Lower lobe of right lung (tissue), 2 donors: ENCODE data around the gene OR4F3. TPM values are rescaled to one million over a fixed set of nuclear protein-coding genes. Genes with fewer than 3 reads are reported as not detected.
"Not testable (repeated sequence)": the region's sequence is repeated elsewhere in the genome, so short reads cannot be mapped to it uniquely, and the experiment has no call there.

Experiments
- ATAC-seq, 2 donors: fragments of 200-7000 bp; cut with Tn5 transposase; one replicate each; pipeline ENCODE4 v1.9.1; 2020 to 2022; ENCODE audit warnings: mild to moderate bottlenecking in 2 of 2, moderate library complexity in 2 of 2
- DNase-seq: peaks from one replicate; pipeline ENCODE4 v3.0.0-alpha.2; 2020
- H3K27ac ChIP-seq: fragments of 200-600 bp; one replicate; pipeline ENCODE4 v1.8.0; 2022
- H3K27me3 ChIP-seq: fragments of 200-600 bp; one replicate; pipeline ENCODE4 v1.8.0; 2022; ENCODE audit warnings: low read depth
- H3K36me3 ChIP-seq: fragments of 200-600 bp; one replicate; pipeline ENCODE4 v1.8.0; 2022; ENCODE audit warnings: mild to moderate bottlenecking
- H3K4me1 ChIP-seq: fragments of 200-600 bp; one replicate; pipeline ENCODE4 v1.8.0; 2022
- H3K4me3 ChIP-seq: fragments of 200-600 bp; one replicate; pipeline ENCODE4 v1.8.0; 2022; ENCODE audit warnings: mild to moderate bottlenecking
- H3K9me3 ChIP-seq: fragments of 200-600 bp; one replicate; pipeline ENCODE4 v1.8.0; 2022
- intact Hi-C: fragments of 100-400 bp; cut with DNase I; formaldehyde crosslinking; loops from one replicate; pipeline ENCODE4 v1.11.0; 2022
- long read RNA-seq: library from polyadenylated mRNA; unstranded; transcript quantifications from one replicate; pipeline ENCODE4 v2.0.0, GENCODE V29; 2021
- total RNA-seq: library from RNA; stranded (reverse); fragmentation: NEBNext Ultra II Directional; extraction: Animal tissue kit (Norgen Biotek cat#: 25700); gene quantifications from one replicate; pipeline ENCODE4 v1.2.1, GENCODE V29; 2021
- donor health status: DM: no; HTN: yes; CAD: no; lungs with severe emphysema.

The OR4F3 gene
- not detected for total RNA-seq
- long read RNA-seq: 0 reads

- H3K9me3 ChIP-seq, H3K4me1 ChIP-seq, H3K4me3 ChIP-seq, H3K27ac ChIP-seq, H3K36me3 ChIP-seq, ATAC-seq, H3K27me3 ChIP-seq, intact Hi-C loops, DNase-seq: not testable (repeated sequence)
These were observed at the start of gene OR4F3 for GRCh38 chr5:181366968-181367367. OR4F3 (plus strand) TSS chr5:181367268.

Other genes with a start within 250 kb of the OR4F3 start
- not detected for gene OR2V1, start 236.1 kb upstream of the OR4F3 start, total RNA-seq
- not detected for gene OR2V2, start 219.7 kb upstream of the OR4F3 start, total RNA-seq
- gene TRIM7, start 162.1 kb upstream of the OR4F3 start, total RNA-seq: 4.3 TPM
- gene TRIM41, start 144.0 kb upstream of the OR4F3 start, total RNA-seq: 29.1 TPM
- 1,202 TPM for gene RACK1, start 123.4 kb upstream of the OR4F3 start, total RNA-seq
- 20.8 TPM for gene TRIM52, start 106.1 kb upstream of the OR4F3 start, total RNA-seq